HepG2 (cell line): ENCODE results near the gene LEF1. TPM values are rescaled to one million over a fixed set of nuclear protein-coding genes. Genes with fewer than 3 reads are reported as not detected.

Source experiments
- ATAC-seq: fragments of 200-7000 bp; cut with Tn5 transposase; 3 replicates; pipeline ENCODE4 v1.9.1; 2020; ENCODE audit warnings: mild to moderate bottlenecking, moderate library complexity
- BruUV-seq: library from RNA; stranded (reverse); fragments of 400-500 nt; replicated peaks from 2 replicates; lab custom pipeline; 2021; lab: Mats Ljungman, UMichigan
- CTCF ChIA-PET: fragments of 300-600 bp; formaldehyde crosslinking; extraction: SDS; loops from one replicate; lab custom pipeline; 2021; ENCODE audit warnings: low total read pairs, inconsistent platforms, low intra/inter-chr PET ratio; lab: Yijun Ruan, JAX
- POLR2A ChIA-PET: fragments of 350-600 bp; sonication (Branson Sonifier 250); formaldehyde crosslinking; loops from one replicate; lab custom pipeline; 2020; ENCODE audit warnings: antibody characterized with exemption, inconsistent platforms; lab: Yijun Ruan, JAX
- DNase-seq: peaks from one replicate; pipeline ENCODE4 v3.0.0-alpha.2; 2015; ENCODE audit warnings: low spot score
- FAIRE-seq: peaks from 3 replicates; lab custom pipeline; 2011; peaks lifted over from hg19 to GRCh38; lab: Jason Lieb, UNC
- H2AFZ ChIP-seq: one replicate; pipeline ENCODE4 v1.6.1; 2011; ENCODE audit warnings: low read length, inconsistent platforms
- H3K27ac ChIP-seq: fragments of 300-600 bp; 3 replicates; pipeline ENCODE4 v1.8.0; 2011; ENCODE audit warnings: mixed run types, mild to moderate bottlenecking, mixed read lengths, low read length, inconsistent platforms; ENCODE audit not compliant: insufficient read depth; ENCODE audit errors: extremely low read length
- H3K27me3 ChIP-seq, 2 experiments: fragments of 200-600 bp in 1 of 2; 2 replicates in 1 of 2; 3 replicates in 1 of 2; pipeline versions ENCODE4 v1.6.0 to v1.8.0; 2011; ENCODE audit warnings: low read length in 2 of 2, mild to moderate bottlenecking in 2 of 2, moderate library complexity in 2 of 2, inconsistent platforms in 1 of 2; ENCODE audit not compliant: insufficient read depth in 2 of 2, control insufficient read depth in 1 of 2
- H3K36me3 ChIP-seq, 2 experiments: fragments of 200-600 bp in 1 of 2; replicated peaks in 1 of 2; 2 replicates in 1 of 2; 3 replicates in 1 of 2; pipeline versions ENCODE4 v1.5.1 to v1.8.0; 2011; ENCODE audit warnings: low read length in 2 of 2, inconsistent platforms in 1 of 2; ENCODE audit not compliant: insufficient read depth in 2 of 2, control insufficient read depth in 1 of 2
- H3K4me1 ChIP-seq: 2 replicates; pipeline ENCODE4 v1.5.1; 2012; ENCODE audit warnings: low read length, inconsistent platforms; ENCODE audit not compliant: insufficient read depth
- H3K4me2 ChIP-seq: 2 replicates; pipeline ENCODE4 v1.6.0; 2011; ENCODE audit warnings: low read depth, low read length, inconsistent platforms
- H3K4me3 ChIP-seq, 3 experiments: fragments of 200-600 bp in 1 of 3; sonication (generic), shearing (Covaris generic) in 1 of 3; replicated peaks in 1 of 3; 2 replicates each; pipeline ENCODE4 v1.5.1; 2011 to 2016; ENCODE audit warnings: low read length in 3 of 3, inconsistent platforms in 2 of 3, low read depth in 2 of 3, mild to moderate bottlenecking in 2 of 3, control low read depth in 1 of 3, mixed read lengths in 1 of 3; ENCODE audit not compliant: insufficient read depth in 1 of 3
- H3K79me2 ChIP-seq: one replicate; pipeline ENCODE4 v1.6.1; 2011; ENCODE audit warnings: low read length, inconsistent platforms; ENCODE audit not compliant: insufficient read depth
- H3K9ac ChIP-seq: 2 replicates; pipeline ENCODE4 v1.6.0; 2011; ENCODE audit warnings: mild to moderate bottlenecking, low read depth, low read length, inconsistent platforms; ENCODE audit not compliant: insufficient read depth
- H3K9me3 ChIP-seq: 2 replicates; pipeline ENCODE4 v1.5.1; 2012; ENCODE audit warnings: mild to moderate bottlenecking, low read length
- H4K20me1 ChIP-seq: 2 replicates; pipeline ENCODE4 v1.6.0; 2011; ENCODE audit warnings: inconsistent platforms, mild to moderate bottlenecking, low read length, moderate library complexity; ENCODE audit not compliant: insufficient read depth
- CBFB ChIP-seq: sonication (generic); formaldehyde crosslinking; IDR thresholded peaks from 2 replicates; pipeline ENCODE4 v1.4.0; 2020; ENCODE audit warnings: missing genetic modification reagents
- EED ChIP-seq: sonication (generic); formaldehyde crosslinking; IDR thresholded peaks from 2 replicates; pipeline ENCODE4 v1.5.0; 2020; ENCODE audit warnings: mild to moderate bottlenecking, missing genetic modification reagents
- MAZ ChIP-seq, 2 experiments: sonication (generic) in 1 of 2; formaldehyde crosslinking in 1 of 2; IDR thresholded peaks; 2 replicates each; pipeline versions ENCODE4 v1.5.0 to v1.6.1; 2012 to 2020; ENCODE audit warnings: low read depth in 2 of 2, mild to moderate bottlenecking in 2 of 2, borderline replicate concordance in 1 of 2, improper control_type of control experiment in 1 of 2, low read length in 1 of 2, missing genetic modification reagents in 1 of 2, moderate library complexity in 1 of 2
- MTF2 ChIP-seq: sonication (generic); formaldehyde crosslinking; IDR thresholded peaks from 2 replicates; pipeline ENCODE4 v1.5.0; 2020; ENCODE audit warnings: missing genetic modification reagents, borderline replicate concordance
- NFRKB ChIP-seq: fragments of 450-650 bp; IDR thresholded peaks from 2 replicates; pipeline ENCODE4 v1.6.1; 2017
- PLRG1 ChIP-seq: fragments of 450-650 bp; conservative IDR thresholded peaks from 2 replicates; pipeline ENCODE4 v1.6.1; 2016
- PREB ChIP-seq: sonication (generic); formaldehyde crosslinking; IDR thresholded peaks from 2 replicates; pipeline ENCODE4 v1.4.0; 2020; ENCODE audit warnings: missing genetic modification reagents
- PTBP1 ChIP-seq: fragments of 200-400 bp; formaldehyde crosslinking; IDR thresholded peaks from 2 replicates; pipeline ENCODE4 v1.6.1; 2018; ENCODE audit warnings: low read length, low read depth; ENCODE audit not compliant: poor library complexity, severe bottlenecking
- REPIN1 ChIP-seq: sonication (generic); formaldehyde crosslinking; IDR thresholded peaks from 2 replicates; pipeline ENCODE4 v1.8.0; 2022; ENCODE audit warnings: missing genetic modification reagents, low read depth, mild to moderate bottlenecking, borderline replicate concordance
- SNAPC4 ChIP-seq: sonication (generic); formaldehyde crosslinking; IDR thresholded peaks from 2 replicates; pipeline ENCODE4 v1.4.0; 2020; ENCODE audit warnings: mild to moderate bottlenecking, missing genetic modification reagents
- THAP7 ChIP-seq: sonication (generic); formaldehyde crosslinking; IDR thresholded peaks from 2 replicates; pipeline ENCODE4 v1.8.1; 2023; ENCODE audit warnings: mild to moderate bottlenecking, missing genetic modification reagents
- ZFY ChIP-seq: sonication (generic); formaldehyde crosslinking; IDR thresholded peaks from 2 replicates; pipeline ENCODE4 v1.4.0; 2020; ENCODE audit warnings: missing genetic modification reagents
- ZNF12 ChIP-seq: sonication (generic); formaldehyde crosslinking; IDR thresholded peaks from 2 replicates; pipeline ENCODE4 v1.5.0; 2020; ENCODE audit warnings: missing genetic modification reagents
- ZNF724P ChIP-seq: sonication (generic); formaldehyde crosslinking; IDR thresholded peaks from 2 replicates; pipeline ENCODE4 v1.8.0; 2022; ENCODE audit warnings: missing genetic modification reagents, borderline replicate concordance
- ZNF879 ChIP-seq: sonication (generic); formaldehyde crosslinking; IDR thresholded peaks from 2 replicates; pipeline ENCODE4 v1.8.1; 2023; ENCODE audit warnings: missing genetic modification reagents
- ZSCAN21 ChIP-seq: sonication (generic); formaldehyde crosslinking; IDR thresholded peaks from 2 replicates; pipeline ENCODE4 v1.8.0; 2022; ENCODE audit warnings: mild to moderate bottlenecking, missing genetic modification reagents, moderate library complexity, borderline replicate concordance
- WGBS: methylation state at CpG from one replicate; pipeline ENCODE4 v1.1.6; 2017; ENCODE audit warnings: low lambda C conversion rate; 5-methylcytosine and 5-hydroxymethylcytosine counted together
- in situ Hi-C: cut with HindIII; loops from 2 replicates; pipeline ENCODE4 v1.10.0; 2017; ENCODE audit warnings: low pct_unique_long_range_greater_than_20kb; ENCODE audit not compliant: extremely low pct_ligation_motif_present
- intact Hi-C: fragments of 100-400 bp; cut with micrococcal nuclease; formaldehyde crosslinking; loops from one replicate; pipeline ENCODE4 v1.10.0; 2022; ENCODE audit not compliant: unreplicated experiment
- polyA plus RNA-seq, 8 experiments: library from polyadenylated mRNA; depleted of rRNA in 3 of 8; stranded (reverse) in 7 of 8; unstranded in 1 of 8; fragments of >200 nt; fragmentation: Illumina TruSeq in 4 of 8; extraction: Trizol in 4 of 8; gene quantifications; 2 replicates each; pipeline versions ENCODE4 v1.2.1 to v1.2.3, GENCODE V29; 2011 to 2016; ENCODE audit warnings: low read depth in 4 of 8, missing spikeins in 1 of 8, mixed read lengths in 1 of 8; ENCODE audit not compliant: insufficient read depth in 1 of 8
- total RNA-seq, 5 experiments: library from RNA; depleted of rRNA; stranded (reverse); fragments of >200 nt; fragmentation: Illumina TruSeq; extraction: Trizol; gene quantifications; 2 replicates each; pipeline ENCODE4 v1.2.3, GENCODE V29; 2016; ENCODE audit warnings: low read depth in 1 of 5

Gene LEF1
- total and polyA plus RNA-seq, 2 of the 13 experiments (the other 11 are each of a cell fraction or from before 2014, with no cell fraction given), result 0.22 to 0.29 TPM

GRCh38 chr4:108029016-108029720 lies 139.6 kb downstream of the LEF1 start:
- Histone ChIP-seq H3K4me3 (no peak overlapping the region), H3K9me3 (no peaks in the 10 kb centered on the region), H4K20me1 (no peaks in the 10 kb centered on the region), H3K36me3 (peaks cover 2 to 42% of the 10 kb centered on the region in 2 experiments; a peak in 4 of 5 replicates), H3K4me1 (no peaks in the 10 kb centered on the region), H2AFZ (no peak overlapping the region), H3K4me2 (no peak overlapping the region), H3K9ac (no peak overlapping the region), H3K79me2 (no peaks in the 10 kb centered on the region), H3K27ac (no peak overlapping the region), H3K27me3 (no peaks in the 10 kb centered on the region)
- intact Hi-C loops (no loop called here), in situ Hi-C loops (loop anchor here (25.0 kb wide), 1 partner anchor 458 kb away; no protein-coding TSS in a partner anchor)
- ATAC-seq, result no peak
- ChIA-PET POLR2A (no interaction called here), CTCF (no interaction called here)
- DNase-seq, result no peak
- no peak for FAIRE-seq
- WGBS, result 97% methylated on average over 9 of the region's 9 CpGs
- BruUV-seq, result no TSS peak
- TF ChIP-seq THAP7 (no peak), NFRKB (no peak), MAZ (IDR thresholded peaks at IDR 0.05; ENCODE audit: borderline replicate concordance, low read depth, low read length) (no peak), MAZ (CRISPR knock-in tag; IDR thresholded peaks at IDR 0.05; ENCODE audit: low read depth) (no peak), ZNF879 (CRISPR knock-in tag) (no peak), ZSCAN21 (CRISPR knock-in tag) (no peak), MTF2 (CRISPR knock-in tag) (no peak), CBFB (no peak), PREB (CRISPR knock-in tag) (no peak), ZNF724P (CRISPR knock-in tag) (no peak), REPIN1 (CRISPR knock-in tag) (no peak), ZNF12 (CRISPR knock-in tag) (no peak), ZFY (CRISPR knock-in tag) (no peak), SNAPC4 (CRISPR knock-in tag) (no peak), PTBP1 (no peak), PLRG1 (no peak), EED (CRISPR knock-in tag) (no peak)
